ENCODE data around the gene IRF6. TPM values are rescaled to one million over a fixed set of nuclear protein-coding genes. Genes with fewer than 3 reads are reported as not detected.

Gene IRF6
- polyA plus RNA-seq, 4 donors: 26.8 to 74.4 (median 32.2) TPM

- DNase-seq: no peak
- 86 to 90% (median 86%) methylated on average over 3 of the region's 3 CpGs for WGBS, 3 donors
- Histone ChIP-seq H3K36me3 (ENCODE audit: control insufficient read depth in 3 of 3, insufficient read depth in 2 of 3, low read depth in 1 of 3, low read length in 3 of 3) (peaks cover 3 to 9% (median 5%) of the 10 kb centered on the region in 3 donors), H3K27ac (ENCODE audit: low read depth in 1 of 3, low read length in 2 of 3) (no peak overlapping the region), H3K4me1 (ENCODE audit: control insufficient read depth in 3 of 3, insufficient read depth in 2 of 3, low read depth in 1 of 3, low read length in 2 of 3) (peaks cover 0 to 7% (median 0%) of the 10 kb centered on the region in 3 donors), H3K4me3 (ENCODE audit: low read depth in 1 of 3, low read length in 3 of 3) (no peak overlapping the region), H3K27me3 (ENCODE audit: control insufficient read depth in 3 of 3, insufficient read depth in 3 of 3, low read length in 3 of 3) (no peaks in the 10 kb centered on the region), H3K9me3 (ENCODE audit: control insufficient read depth in 2 of 2, insufficient read depth in 1 of 2, low read depth in 1 of 2, low read length in 1 of 2) (no peaks in the 10 kb centered on the region)
- FAIRE-seq: no peak
Measured at GRCh38 chr1:209830722-209831121, 24.8 kb upstream of the IRF6 start.

GRCh38 chr1:209829716-209830115, 23.8 kb upstream of the IRF6 start:
- DNase-seq (no peak), FAIRE-seq (no peak)
- Histone ChIP-seq H3K4me1 (ENCODE audit: control insufficient read depth in 3 of 3, insufficient read depth in 2 of 3, low read depth in 1 of 3, low read length in 2 of 3) (peaks cover 0 to 13% (median 0%) of the 10 kb centered on the region in 3 donors), H3K9me3 (ENCODE audit: control insufficient read depth in 2 of 2, insufficient read depth in 1 of 2, low read depth in 1 of 2, low read length in 1 of 2) (no peaks in the 10 kb centered on the region), H3K36me3 (ENCODE audit: control insufficient read depth in 3 of 3, insufficient read depth in 2 of 3, low read depth in 1 of 3, low read length in 3 of 3) (peaks cover 3 to 9% (median 5%) of the 10 kb centered on the region in 3 donors), H3K27ac (ENCODE audit: low read depth in 1 of 3, low read length in 2 of 3) (no peak overlapping the region), H3K4me3 (ENCODE audit: low read depth in 1 of 3, low read length in 3 of 3) (no peak overlapping the region), H3K27me3 (ENCODE audit: control insufficient read depth in 3 of 3, insufficient read depth in 3 of 3, low read length in 3 of 3) (no peaks in the 10 kb centered on the region)
- 87 to 95% (median 89%) methylated on average over 2 of the region's 2 CpGs for whole genome bisulfite sequencing, 3 donors

DNA sequence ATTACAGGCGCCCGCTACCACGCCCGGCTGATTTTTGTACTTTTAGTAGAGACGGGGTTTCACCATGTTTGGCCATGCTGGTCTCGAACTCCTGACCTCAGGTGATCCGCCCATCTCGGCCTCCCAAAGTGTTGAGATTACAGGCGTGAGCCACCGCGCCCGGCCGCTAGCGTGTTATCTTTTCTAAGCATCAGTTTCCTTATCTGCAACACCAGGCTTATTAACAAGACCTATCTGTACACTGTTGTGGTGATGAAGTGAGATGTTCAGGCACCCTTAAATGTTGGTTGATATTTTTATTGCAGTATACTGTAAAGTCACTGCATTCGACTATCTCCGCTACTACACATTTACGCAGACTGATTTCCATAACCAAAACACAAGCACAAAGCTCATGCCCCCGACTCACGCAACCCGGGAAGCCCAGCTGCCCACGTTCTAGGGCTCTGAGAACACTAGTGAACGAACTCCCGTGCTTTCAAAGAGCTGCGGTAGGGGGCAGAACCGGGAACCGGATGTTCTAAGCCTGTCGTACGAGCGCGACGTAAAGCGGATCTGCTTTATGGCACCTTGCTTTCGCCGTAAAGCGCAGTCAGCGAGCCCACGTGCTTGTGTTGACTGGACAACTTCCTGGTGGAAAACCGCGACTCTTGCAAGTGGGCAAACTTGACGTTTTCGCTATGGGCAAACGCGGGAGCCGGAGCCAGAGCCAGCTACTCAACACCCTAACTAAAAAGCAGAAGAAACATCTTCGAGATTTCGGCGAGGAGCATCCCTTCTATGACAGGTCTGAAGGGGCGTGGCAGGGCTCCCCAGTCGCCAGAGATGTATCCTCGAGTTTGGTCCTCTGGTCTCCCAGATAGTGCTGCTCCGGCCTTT, 21.7 kb upstream of the IRF6 start, which contains the start of gene UTP25:
Gene UTP25 (plus strand): TSS at position 589 of the 879 bp plus-strand sequence. CDS start 92 bp downstream, at position 681.
- H3K27ac ChIP-seq (ENCODE audit: low read depth in 1 of 3, low read length in 2 of 3): peak within 1 kb of the TSS; percentile 58 to 86 (median 84)
- peaks cover 0 to 13% (median 0%) of the 10 kb centered on the region in 3 donors for H3K4me1 ChIP-seq (ENCODE audit: control insufficient read depth in 3 of 3, insufficient read depth in 2 of 3, low read depth in 1 of 3, low read length in 2 of 3)
- DNase-seq: peak; percentile 95 to 97
- 3 to 17% (median 8%) methylated on average over 51 of the region's 51 CpGs for WGBS, 3 donors
- no peaks in the 10 kb centered on the region for H3K27me3 ChIP-seq (ENCODE audit: control insufficient read depth in 3 of 3, insufficient read depth in 3 of 3, low read length in 3 of 3)
- H3K36me3 ChIP-seq (ENCODE audit: control insufficient read depth in 3 of 3, insufficient read depth in 2 of 3, low read depth in 1 of 3, low read length in 3 of 3): peaks cover 0 to 3% (median 3%) of the 10 kb centered on the region in 3 donors
- peak within 1 kb of the TSS; percentile 63 to 89 (median 68) for H3K4me3 ChIP-seq (ENCODE audit: low read depth in 1 of 3, low read length in 3 of 3)
- no peak for FAIRE-seq
- no peaks in the 10 kb centered on the region for H3K9me3 ChIP-seq (ENCODE audit: control insufficient read depth in 2 of 2, insufficient read depth in 1 of 2, low read depth in 1 of 2, low read length in 1 of 2)

- FAIRE-seq (no peak), DNase-seq (peak; percentile 13 to 50)
- Histone ChIP-seq H3K4me3 (ENCODE audit: low read depth in 1 of 3, low read length in 3 of 3) (no peak overlapping the region), H3K9me3 (ENCODE audit: control insufficient read depth in 2 of 2, insufficient read depth in 1 of 2, low read depth in 1 of 2, low read length in 1 of 2) (no peaks in the 10 kb centered on the region), H3K27me3 (ENCODE audit: control insufficient read depth in 3 of 3, insufficient read depth in 3 of 3, low read length in 3 of 3) (no peaks in the 10 kb centered on the region), H3K36me3 (ENCODE audit: control insufficient read depth in 3 of 3, insufficient read depth in 2 of 3, low read depth in 1 of 3, low read length in 3 of 3) (peaks cover 0 to 1% (median 0%) of the 10 kb centered on the region in 3 donors), H3K27ac (ENCODE audit: low read depth in 1 of 3, low read length in 2 of 3) (peak overlapping the region in 1 of 3 donors; percentile 38), H3K4me1 (ENCODE audit: control insufficient read depth in 3 of 3, insufficient read depth in 2 of 3, low read depth in 1 of 3, low read length in 2 of 3) (peaks cover 0 to 13% (median 0%) of the 10 kb centered on the region in 3 donors)
- WGBS, 3 donors: 63 to 69% (median 67%) methylated on average over 11 of the region's 11 CpGs
Measured at GRCh38 chr1:209825591-209826434, 19.9 kb upstream of the IRF6 start.

DNA sequence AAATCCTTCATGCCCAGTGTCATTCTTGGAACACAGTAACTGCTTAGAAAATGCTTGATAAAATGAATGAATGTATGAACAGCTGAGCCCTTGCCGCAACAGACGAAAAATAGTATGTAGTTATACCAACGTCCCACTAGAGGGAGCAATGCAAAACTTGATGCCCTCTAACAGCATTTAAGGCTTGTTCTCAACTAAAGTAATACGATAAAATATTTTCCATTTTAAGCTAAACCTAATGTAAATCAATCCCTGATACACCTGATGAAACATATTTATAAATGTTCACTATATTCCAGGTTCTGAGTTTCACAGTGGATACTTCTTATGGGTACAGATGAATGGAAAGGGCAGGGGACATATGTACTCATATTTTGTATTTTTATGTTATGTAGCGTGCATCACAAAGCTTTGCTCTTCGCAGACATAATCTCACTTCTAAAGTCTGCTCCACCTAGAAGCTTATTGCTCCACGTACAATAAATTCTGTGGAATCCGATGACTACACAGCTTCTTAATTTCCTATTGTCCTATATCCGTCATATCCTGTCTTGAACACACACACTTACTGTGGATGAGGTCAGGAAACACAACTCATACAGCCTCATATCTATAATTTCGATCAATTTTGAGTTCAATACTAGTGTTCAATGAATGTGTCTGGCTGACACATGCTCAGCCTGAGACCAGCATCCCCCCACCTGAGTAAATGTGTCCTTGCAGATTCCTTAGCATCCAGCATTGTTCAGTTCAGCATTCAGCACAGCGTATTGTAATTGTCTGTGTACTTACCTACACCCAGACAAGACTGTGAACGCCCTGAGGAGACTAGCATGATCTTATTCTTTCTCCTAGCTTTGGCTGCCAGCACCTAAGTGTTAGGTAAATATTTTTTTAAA, 17.4 kb upstream of the IRF6 start:
- Histone ChIP-seq H3K4me1 (ENCODE audit: control insufficient read depth in 3 of 3, insufficient read depth in 2 of 3, low read depth in 1 of 3, low read length in 2 of 3) (peaks cover 0 to 18% (median 0%) of the 10 kb centered on the region in 3 donors), H3K27ac (ENCODE audit: low read depth in 1 of 3, low read length in 2 of 3) (no peak overlapping the region), H3K9me3 (ENCODE audit: control insufficient read depth in 2 of 2, insufficient read depth in 1 of 2, low read depth in 1 of 2, low read length in 1 of 2) (no peaks in the 10 kb centered on the region), H3K27me3 (ENCODE audit: control insufficient read depth in 3 of 3, insufficient read depth in 3 of 3, low read length in 3 of 3) (no peaks in the 10 kb centered on the region), H3K4me3 (ENCODE audit: low read depth in 1 of 3, low read length in 3 of 3) (no peak overlapping the region), H3K36me3 (ENCODE audit: control insufficient read depth in 3 of 3, insufficient read depth in 2 of 3, low read depth in 1 of 3, low read length in 3 of 3) (no peaks in the 10 kb centered on the region)
- WGBS, 3 donors: 41 to 45% (median 45%) methylated on average over 12 of the region's 12 CpGs
- peak; percentile 57 to 69 for DNase-seq
- no peak for FAIRE-seq

DNA sequence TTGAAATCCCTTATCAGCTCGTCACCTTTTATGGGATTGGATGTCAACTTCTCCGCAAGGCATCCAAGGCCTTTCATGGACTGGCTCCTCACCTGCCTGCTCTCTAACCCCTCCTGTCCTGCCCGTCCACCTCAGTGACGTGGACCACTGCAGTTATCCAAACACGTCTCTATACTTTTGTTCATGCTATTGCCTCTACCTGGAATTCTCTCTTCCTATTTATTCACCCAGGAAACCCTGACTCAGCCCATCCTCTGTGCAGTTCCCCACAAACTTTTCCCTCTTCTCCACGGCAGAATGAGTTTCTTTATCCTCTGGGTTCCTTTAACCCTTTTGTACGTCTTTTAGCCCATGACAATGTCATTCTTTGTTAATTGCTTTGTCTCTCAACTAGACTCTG, 16.8 kb upstream of the IRF6 start:
- peaks cover 0 to 18% (median 0%) of the 10 kb centered on the region in 3 donors for H3K4me1 ChIP-seq (ENCODE audit: control insufficient read depth in 3 of 3, insufficient read depth in 2 of 3, low read depth in 1 of 3, low read length in 2 of 3)
- no peak for FAIRE-seq
- no peak overlapping the region for H3K4me3 ChIP-seq (ENCODE audit: low read depth in 1 of 3, low read length in 3 of 3)
- no peaks in the 10 kb centered on the region for H3K9me3 ChIP-seq (ENCODE audit: control insufficient read depth in 2 of 2, insufficient read depth in 1 of 2, low read depth in 1 of 2, low read length in 1 of 2)
- DNase-seq: no peak
- no peaks in the 10 kb centered on the region for H3K27me3 ChIP-seq (ENCODE audit: control insufficient read depth in 3 of 3, insufficient read depth in 3 of 3, low read length in 3 of 3)
- H3K27ac ChIP-seq (ENCODE audit: low read depth in 1 of 3, low read length in 2 of 3): no peak overlapping the region
- no peaks in the 10 kb centered on the region for H3K36me3 ChIP-seq (ENCODE audit: control insufficient read depth in 3 of 3, insufficient read depth in 2 of 3, low read depth in 1 of 3, low read length in 3 of 3)
- 52 to 61% (median 59%) methylated on average over 7 of the region's 7 CpGs for WGBS, 3 donors

DNA sequence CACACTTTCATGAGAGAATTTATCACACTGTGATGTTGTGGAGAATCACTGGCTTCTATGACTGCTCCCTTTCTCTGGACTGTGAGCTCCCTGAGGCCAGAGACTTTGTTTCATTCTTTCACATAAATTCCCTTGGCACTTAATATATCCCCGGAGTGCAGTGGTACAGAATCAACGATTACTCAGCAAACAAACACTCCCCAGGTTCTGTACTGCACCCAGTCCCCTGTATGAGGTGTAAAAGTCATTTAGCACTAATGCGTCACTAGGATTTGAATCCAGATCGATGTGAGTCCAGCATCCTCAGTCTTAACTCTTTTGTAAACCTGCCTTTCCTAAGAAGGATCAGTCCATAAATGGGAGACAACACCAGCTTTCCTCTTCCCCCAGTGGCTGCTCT, 15.0 kb upstream of the IRF6 start:
- WGBS, 3 donors: 41 to 64% (median 52%) methylated on average over 4 of the region's 4 CpGs
- DNase-seq: no peak
- Histone ChIP-seq H3K27me3 (ENCODE audit: control insufficient read depth in 3 of 3, insufficient read depth in 3 of 3, low read length in 3 of 3) (no peaks in the 10 kb centered on the region), H3K4me3 (ENCODE audit: low read depth in 1 of 3, low read length in 3 of 3) (no peak overlapping the region), H3K4me1 (ENCODE audit: control insufficient read depth in 3 of 3, insufficient read depth in 2 of 3, low read depth in 1 of 3, low read length in 2 of 3) (peaks cover 0 to 13% (median 0%) of the 10 kb centered on the region in 3 donors), H3K27ac (ENCODE audit: low read depth in 1 of 3, low read length in 2 of 3) (no peak overlapping the region), H3K9me3 (ENCODE audit: control insufficient read depth in 2 of 2, insufficient read depth in 1 of 2, low read depth in 1 of 2, low read length in 1 of 2) (no peaks in the 10 kb centered on the region), H3K36me3 (ENCODE audit: control insufficient read depth in 3 of 3, insufficient read depth in 2 of 3, low read depth in 1 of 3, low read length in 3 of 3) (no peaks in the 10 kb centered on the region)
- no peak for FAIRE-seq
